Measurements from ENCODE around the gene NELFB. TPM values are rescaled to one million over a fixed set of nuclear protein-coding genes. Genes with fewer than 3 reads are reported as not detected.

Gene NELFB
- total RNA-seq, 4 donors from 2014 or later = 29.8 to 39.1 (median 32.4) TPM

DNA sequence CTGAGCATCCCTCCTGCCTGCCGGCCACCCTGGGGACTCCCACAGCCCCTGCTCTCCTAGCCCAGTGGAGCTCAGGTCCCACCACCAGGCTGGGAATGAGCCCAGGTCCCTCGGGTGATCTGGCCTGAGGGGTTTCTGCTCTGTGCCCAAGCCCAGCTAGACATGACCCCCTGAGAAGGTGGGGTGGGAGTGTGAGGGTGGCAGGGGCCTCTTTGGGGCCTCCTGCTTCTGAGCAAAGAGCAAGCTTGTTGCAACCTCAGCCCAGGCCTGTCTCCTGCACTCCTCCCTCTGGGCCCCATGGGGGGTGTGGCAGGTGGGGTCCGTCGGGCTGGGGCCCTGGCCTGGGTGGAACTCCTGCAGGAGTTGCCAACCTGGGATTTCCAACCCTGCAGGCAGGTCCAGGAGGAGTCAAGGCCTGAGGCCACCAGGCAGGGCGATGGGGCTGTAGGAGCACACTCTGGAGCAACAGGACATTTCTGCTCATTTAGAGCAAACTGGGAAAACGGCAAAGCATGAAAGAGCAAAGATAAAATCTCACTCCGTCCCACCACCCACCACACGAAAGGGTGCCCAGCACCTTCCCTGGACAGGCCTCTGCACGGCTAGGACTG, 58.3 kb downstream of the NELFB start:
- Histone ChIP-seq H3K4me1 (peaks cover 7 to 22% of the 10 kb centered on the region in 2 donors), H3K4me3 (replicated peaks in 1 of 3) (no peak overlapping the region), H3K27me3 (no peaks in the 10 kb centered on the region), H3K9me3 (no peaks in the 10 kb centered on the region), H3K27ac (no peak overlapping the region), H3K36me3 (no peaks in the 10 kb centered on the region)
- no peak for DNase-seq
- TF ChIP-seq, protein P1, sequence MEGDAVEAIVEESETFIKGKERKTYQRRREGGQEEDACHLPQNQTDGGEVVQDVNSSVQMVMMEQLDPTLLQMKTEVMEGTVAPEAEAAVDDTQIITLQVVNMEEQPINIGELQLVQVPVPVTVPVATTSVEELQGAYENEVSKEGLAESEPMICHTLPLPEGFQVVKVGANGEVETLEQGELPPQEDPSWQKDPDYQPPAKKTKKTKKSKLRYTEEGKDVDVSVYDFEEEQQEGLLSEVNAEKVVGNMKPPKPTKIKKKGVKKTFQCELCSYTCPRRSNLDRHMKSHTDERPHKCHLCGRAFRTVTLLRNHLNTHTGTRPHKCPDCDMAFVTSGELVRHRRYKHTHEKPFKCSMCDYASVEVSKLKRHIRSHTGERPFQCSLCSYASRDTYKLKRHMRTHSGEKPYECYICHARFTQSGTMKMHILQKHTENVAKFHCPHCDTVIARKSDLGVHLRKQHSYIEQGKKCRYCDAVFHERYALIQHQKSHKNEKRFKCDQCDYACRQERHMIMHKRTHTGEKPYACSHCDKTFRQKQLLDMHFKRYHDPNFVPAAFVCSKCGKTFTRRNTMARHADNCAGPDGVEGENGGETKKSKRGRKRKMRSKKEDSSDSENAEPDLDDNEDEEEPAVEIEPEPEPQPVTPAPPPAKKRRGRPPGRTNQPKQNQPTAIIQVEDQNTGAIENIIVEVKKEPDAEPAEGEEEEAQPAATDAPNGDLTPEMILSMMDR (IDR thresholded peaks at IDR 0.05) = no peak
- no peak for TF ChIP-seq POLR2A (IDR thresholded peaks at IDR 0.05)
- intact Hi-C loops (cut with DNase I) = no loop called here
- 78 to 86% methylated on average over 6 to 8 of the region's 9 CpGs for WGBS, 2 donors

DNA sequence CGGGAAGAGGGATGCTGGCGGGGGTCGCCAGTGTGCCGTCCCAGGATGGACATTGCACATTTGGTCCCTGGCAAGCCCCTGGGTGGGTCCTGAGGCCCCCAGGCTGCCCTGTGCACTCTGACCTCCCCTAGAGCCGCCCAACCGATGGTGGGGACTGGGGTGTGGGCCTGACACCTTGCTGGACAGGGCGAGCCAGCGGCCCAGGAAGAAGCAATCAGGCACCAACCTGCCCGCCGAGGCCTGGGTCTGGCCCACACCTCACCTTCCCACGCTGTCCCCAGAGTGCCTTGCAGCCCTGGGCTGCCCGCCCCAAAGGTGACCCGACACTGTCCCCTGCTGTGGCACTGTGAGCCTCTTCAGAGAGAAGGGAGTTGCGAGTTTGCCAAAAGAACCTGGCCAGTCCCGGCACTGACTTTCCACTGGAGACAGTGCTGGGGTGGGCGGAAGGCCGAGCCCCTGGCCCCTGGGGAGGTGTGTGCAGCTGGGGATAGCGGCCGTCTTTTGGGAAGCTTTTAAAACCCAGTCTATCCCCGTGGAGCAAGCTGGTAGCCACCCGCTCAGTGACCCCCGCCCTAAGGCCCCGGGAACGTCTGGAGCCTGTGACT, 58.9 kb downstream of the NELFB start:
- no peak for DNase-seq
- no peak overlapping the region for H3K27ac ChIP-seq
- TF ChIP-seq, protein P1 (IDR thresholded peaks at IDR 0.05) = no peak
- TF ChIP-seq POLR2A (IDR thresholded peaks at IDR 0.05) = no peak

DNA sequence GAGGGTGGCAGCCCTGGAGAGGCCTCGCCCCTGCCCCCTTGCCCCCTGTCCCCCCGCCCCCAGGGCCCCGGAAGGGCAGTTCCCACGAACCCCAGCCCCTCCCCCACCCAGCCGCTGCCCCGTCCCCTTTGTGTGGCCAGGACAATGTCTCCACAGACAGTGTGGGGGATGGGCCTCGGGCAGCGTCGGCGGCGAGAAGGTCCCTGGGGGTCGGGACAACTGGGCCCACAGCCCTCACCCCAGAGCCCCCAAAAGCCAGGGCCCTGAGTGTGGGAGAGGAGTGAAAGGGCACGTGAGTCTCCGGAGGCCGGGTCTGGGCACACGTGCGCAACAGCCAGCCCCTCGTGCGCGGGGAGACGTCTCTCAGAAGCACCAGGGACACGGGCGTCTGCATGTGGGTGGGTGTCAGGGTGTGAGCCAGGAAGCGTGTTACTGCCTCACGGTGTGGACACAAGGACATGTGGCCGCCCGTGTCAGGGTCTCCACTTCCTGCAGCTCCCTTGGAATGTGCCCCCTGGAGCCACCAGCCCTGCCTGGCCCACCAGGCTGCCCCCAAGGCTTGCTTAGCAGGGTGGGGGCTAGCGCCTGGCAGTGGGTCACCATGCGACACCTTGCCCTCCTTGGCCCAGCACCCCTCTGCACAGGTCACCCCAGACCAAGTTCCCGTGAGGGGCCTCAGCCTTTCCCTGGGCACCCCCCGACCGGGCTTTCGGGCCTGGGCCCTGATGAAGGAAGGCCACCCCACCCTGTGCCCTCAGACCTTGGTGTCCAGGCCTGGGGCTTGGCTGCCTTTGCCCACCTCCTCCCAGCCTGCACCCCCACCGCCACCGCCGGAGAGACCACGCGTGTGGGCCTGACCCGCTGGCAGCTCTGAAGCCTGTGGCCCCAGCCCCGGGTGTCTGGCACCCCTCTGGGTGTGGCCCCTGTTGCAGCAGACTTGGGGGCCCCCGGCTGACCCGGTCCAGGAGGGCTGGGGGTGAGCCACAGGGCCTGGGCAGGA, 59.7 kb downstream of the NELFB start:
- DNase-seq = no peak
- 72 to 86% methylated on average over 13 to 20 of the region's 42 CpGs for WGBS, 2 donors
- TF ChIP-seq, protein P1 (IDR thresholded peaks at IDR 0.05) = no peak
- no peak for TF ChIP-seq POLR2A (IDR thresholded peaks at IDR 0.05)
- no peaks in the 10 kb centered on the region for H3K36me3 ChIP-seq
- H3K27ac ChIP-seq = peak overlapping the region in 1 of 3 donors; percentile 2
- no peaks in the 10 kb centered on the region for H3K27me3 ChIP-seq
- H3K4me3 ChIP-seq (replicated peaks in 1 of 3) = no peak overlapping the region
- peaks cover 7 to 26% of the 10 kb centered on the region in 2 donors for H3K4me1 ChIP-seq
- H3K9me3 ChIP-seq = no peaks in the 10 kb centered on the region
- intact Hi-C loops (cut with DNase I) = no loop called here

More for the DNA sequence above, 58.9 kb downstream of the NELFB start:
- WGBS, 2 donors = 72 to 100% methylated on average over 1 to 9 of the region's 24 CpGs
- H3K9me3 ChIP-seq = no peaks in the 10 kb centered on the region
- no peaks in the 10 kb centered on the region for H3K36me3 ChIP-seq
- no peaks in the 10 kb centered on the region for H3K27me3 ChIP-seq
- intact Hi-C loops (cut with DNase I) = no loop called here
- peaks cover 7 to 26% of the 10 kb centered on the region in 2 donors for H3K4me1 ChIP-seq
- no peak overlapping the region for H3K4me3 ChIP-seq (replicated peaks in 1 of 3)

DNA sequence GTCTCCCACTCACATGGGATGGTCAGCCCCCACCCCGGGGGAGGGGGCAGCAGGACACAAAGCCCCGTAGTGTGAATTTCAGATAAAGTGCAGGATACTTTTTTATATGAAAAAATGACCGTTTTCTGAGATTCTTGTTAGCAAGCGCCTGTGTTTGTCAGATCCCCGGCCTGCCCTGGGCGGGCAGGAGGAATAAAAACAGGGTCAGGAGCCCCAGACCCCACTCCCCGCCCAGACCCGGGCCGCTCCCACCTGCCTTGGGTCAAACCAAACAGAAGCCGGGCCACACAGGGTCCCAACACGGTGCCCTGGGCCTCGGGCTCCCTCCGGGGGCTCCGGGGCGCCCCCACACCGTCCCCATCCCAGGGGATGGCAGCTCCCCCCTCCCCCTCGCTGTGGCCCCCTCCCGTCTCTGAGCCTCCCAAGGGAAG, 60.5 kb downstream of the NELFB start:
- Histone ChIP-seq H3K4me3 (replicated peaks in 1 of 3) (peak overlapping the region in 1 of 3 donors; percentile 21), H3K27ac (peak overlapping the region in 1 of 3 donors; percentile 2), H3K9me3 (no peaks in the 10 kb centered on the region), H3K27me3 (no peaks in the 10 kb centered on the region), H3K4me1 (peaks cover 7 to 32% of the 10 kb centered on the region in 2 donors), H3K36me3 (no peaks in the 10 kb centered on the region)
- DNase-seq = no peak
- intact Hi-C loops (cut with DNase I) = no loop called here
- TF ChIP-seq, protein P1 (IDR thresholded peaks at IDR 0.05) = no peak
- TF ChIP-seq POLR2A (IDR thresholded peaks at IDR 0.05) = no peak
- WGBS, 2 donors = 36 to 52% methylated on average over 9 to 15 of the region's 18 CpGs

Measured in thyroid gland (tissue), 4 donors.